HL-60 (cell line): Measurements from ENCODE around the gene GLRX3.

Experiments
- REST ChIP-seq: IDR thresholded peaks from 2 replicates; pipeline ENCODE4 v1.6.1; 2012; ENCODE audit warnings: low read depth; ENCODE audit not compliant: insufficient replicate concordance
- SPI1 ChIP-seq: IDR thresholded peaks from 2 replicates; pipeline ENCODE4 v1.6.1; 2012; ENCODE audit warnings: low read depth, mild to moderate bottlenecking, borderline replicate concordance
- TF ChIP-seq, protein P1 (sequence below): IDR thresholded peaks from one replicate; pipeline ENCODE4 v1.5.1; 2011; ENCODE audit warnings: low read length, control low read depth, inconsistent platforms; ENCODE audit not compliant: insufficient read depth

DNA sequence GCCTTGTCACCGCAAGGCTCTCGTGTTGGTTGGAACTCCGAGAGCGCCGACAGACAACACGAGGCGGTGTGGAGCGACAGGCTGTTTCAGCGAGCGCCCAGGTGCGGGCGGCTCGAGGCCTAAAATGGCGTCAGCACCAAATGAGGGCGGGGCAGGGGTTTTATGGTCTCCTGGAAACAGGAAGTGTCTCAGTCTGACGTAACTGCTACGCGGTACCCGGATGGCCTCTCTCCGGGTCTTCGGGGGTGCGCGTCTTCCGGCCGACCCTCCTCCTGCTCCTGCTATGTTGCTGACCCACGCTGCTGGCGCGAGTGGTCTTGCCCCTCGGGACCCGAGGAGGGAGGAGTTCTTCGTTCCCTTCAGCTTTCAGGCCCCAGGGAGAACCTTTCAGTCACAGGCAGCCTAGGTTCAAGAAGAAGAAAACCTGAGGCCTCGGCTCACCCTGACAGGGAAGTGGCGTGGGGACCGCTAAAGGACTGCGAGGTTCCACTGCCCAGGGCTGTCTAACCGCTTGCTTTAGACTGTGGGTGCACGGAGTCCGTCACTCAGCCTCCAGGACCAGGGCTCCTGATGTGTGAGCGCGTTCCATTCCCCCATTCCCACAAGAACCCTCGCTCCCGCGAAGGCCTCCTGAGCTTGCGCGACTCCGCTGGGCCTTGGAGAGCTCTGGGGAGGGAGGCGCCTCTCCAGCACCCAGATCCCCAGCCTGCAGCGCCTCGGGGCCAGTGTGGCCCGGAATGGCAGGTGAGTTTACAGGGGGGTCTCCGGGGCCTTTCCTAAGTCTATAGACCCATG lies 77.3 kb downstream of the GLRX3 start:
- TF ChIP-seq, protein P1, sequence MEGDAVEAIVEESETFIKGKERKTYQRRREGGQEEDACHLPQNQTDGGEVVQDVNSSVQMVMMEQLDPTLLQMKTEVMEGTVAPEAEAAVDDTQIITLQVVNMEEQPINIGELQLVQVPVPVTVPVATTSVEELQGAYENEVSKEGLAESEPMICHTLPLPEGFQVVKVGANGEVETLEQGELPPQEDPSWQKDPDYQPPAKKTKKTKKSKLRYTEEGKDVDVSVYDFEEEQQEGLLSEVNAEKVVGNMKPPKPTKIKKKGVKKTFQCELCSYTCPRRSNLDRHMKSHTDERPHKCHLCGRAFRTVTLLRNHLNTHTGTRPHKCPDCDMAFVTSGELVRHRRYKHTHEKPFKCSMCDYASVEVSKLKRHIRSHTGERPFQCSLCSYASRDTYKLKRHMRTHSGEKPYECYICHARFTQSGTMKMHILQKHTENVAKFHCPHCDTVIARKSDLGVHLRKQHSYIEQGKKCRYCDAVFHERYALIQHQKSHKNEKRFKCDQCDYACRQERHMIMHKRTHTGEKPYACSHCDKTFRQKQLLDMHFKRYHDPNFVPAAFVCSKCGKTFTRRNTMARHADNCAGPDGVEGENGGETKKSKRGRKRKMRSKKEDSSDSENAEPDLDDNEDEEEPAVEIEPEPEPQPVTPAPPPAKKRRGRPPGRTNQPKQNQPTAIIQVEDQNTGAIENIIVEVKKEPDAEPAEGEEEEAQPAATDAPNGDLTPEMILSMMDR = no peak
- TF ChIP-seq REST (no peak), SPI1 (no peak)
